CD4-positive, alpha-beta memory T cell (primary cell): Measurements from ENCODE around the gene SH3GL3. TPM values are rescaled to one million over a fixed set of nuclear protein-coding genes. Genes with fewer than 3 reads are reported as not detected.

Source experiments
- CTCF ChIA-PET: fragments of 350-600 bp; sonication (Branson Sonifier 250); formaldehyde crosslinking; loops from one replicate; lab custom pipeline; 2021; ENCODE audit warnings: inconsistent platforms; ENCODE audit not compliant: partially characterized antibody; lab: Charles Lee
- POLR2A ChIA-PET: fragments of 350-600 bp; sonication (Branson Sonifier 250); formaldehyde crosslinking; loops from one replicate; lab custom pipeline; 2021; ENCODE audit not compliant: partially characterized antibody; lab: Charles Lee
- DNase-seq, 5 donors: peaks; one replicate each; pipeline versions ENCODE4 v3.0.0 to v3.0.0-alpha.2; 2020 to 2022; ENCODE audit warnings: mixed read lengths in 1 of 5
- H3K27ac ChIP-seq: one replicate; pipeline ENCODE4 v1.7.0; 2013; ENCODE audit warnings: low read depth, low read length
- H3K27me3 ChIP-seq: 2 replicates; pipeline ENCODE4 v1.7.0; 2013; ENCODE audit warnings: mild to moderate bottlenecking, low read length, moderate library complexity; ENCODE audit not compliant: insufficient read depth
- H3K36me3 ChIP-seq: 2 replicates; pipeline ENCODE4 v1.7.0; 2013; ENCODE audit warnings: mild to moderate bottlenecking, low read length, moderate library complexity; ENCODE audit not compliant: insufficient read depth
- H3K4me1 ChIP-seq: 2 replicates; pipeline ENCODE4 v1.7.0; 2013; ENCODE audit warnings: mild to moderate bottlenecking, low read length, moderate library complexity; ENCODE audit not compliant: insufficient read depth
- H3K4me3 ChIP-seq, 2 donors: one replicate each; pipeline ENCODE4 v1.7.0; 2013; ENCODE audit warnings: low read length in 2 of 2, mild to moderate bottlenecking in 1 of 2
- H3K9me3 ChIP-seq, 2 donors: one replicate each; pipeline ENCODE4 v1.7.0; 2013; ENCODE audit warnings: low read length in 2 of 2, control low read depth in 1 of 2; ENCODE audit not compliant: control insufficient read depth in 1 of 2
- H3K27ac Mint-ChIP-seq, 7 donors: one replicate each; pipeline ENCODE4 v1.8.0; 2020 to 2021; ENCODE audit warnings: mixed read lengths in 7 of 7, mild to moderate bottlenecking in 6 of 7, inconsistent platforms in 3 of 7, moderate library complexity in 3 of 7
- H3K27me3 Mint-ChIP-seq, 2 donors: one replicate each; pipeline ENCODE4 v1.8.0; 2020 to 2021; ENCODE audit warnings: mixed read lengths in 2 of 2
- H3K36me3 Mint-ChIP-seq, 2 donors: one replicate each; pipeline ENCODE4 v1.8.0; 2020 to 2021; ENCODE audit warnings: mixed read lengths in 2 of 2, inconsistent platforms in 1 of 2, mild to moderate bottlenecking in 1 of 2
- H3K4me1 Mint-ChIP-seq, 4 donors: one replicate each; pipeline ENCODE4 v1.8.0; 2020 to 2021; ENCODE audit warnings: mixed read lengths in 4 of 4, mild to moderate bottlenecking in 1 of 4
- H3K4me3 Mint-ChIP-seq, 8 donors: one replicate each; pipeline ENCODE4 v1.8.0; 2020 to 2021; ENCODE audit warnings: mixed read lengths in 8 of 8, mild to moderate bottlenecking in 7 of 8, moderate library complexity in 6 of 8, inconsistent platforms in 3 of 8
- H3K9me3 Mint-ChIP-seq, 8 donors: one replicate each; pipeline ENCODE4 v1.8.0; 2020 to 2021; ENCODE audit warnings: mixed read lengths in 8 of 8, mild to moderate bottlenecking in 5 of 8, inconsistent platforms in 3 of 8, moderate library complexity in 1 of 8
- intact Hi-C: fragments of 100-400 bp; cut with micrococcal nuclease; formaldehyde crosslinking; loops from one replicate; pipeline ENCODE4 v1.15.1; 2023
- polyA plus RNA-seq, 2 donors: library from polyadenylated mRNA; unstranded; fragments of 300-500 nt; fragmentation: Illumina TruSeq; gene quantifications; one replicate each; pipeline ENCODE4 v1.2.3, GENCODE V29; 2021
- total RNA-seq, 2 experiments: library from RNA; stranded (reverse); gene quantifications; one replicate each; pipeline ENCODE4 v1.2.3, GENCODE V29; 2021

Gene SH3GL3
- total and polyA plus RNA-seq, 4 experiments from 2014 or later, result 0.34 TPM; not detected in 3

DNA sequence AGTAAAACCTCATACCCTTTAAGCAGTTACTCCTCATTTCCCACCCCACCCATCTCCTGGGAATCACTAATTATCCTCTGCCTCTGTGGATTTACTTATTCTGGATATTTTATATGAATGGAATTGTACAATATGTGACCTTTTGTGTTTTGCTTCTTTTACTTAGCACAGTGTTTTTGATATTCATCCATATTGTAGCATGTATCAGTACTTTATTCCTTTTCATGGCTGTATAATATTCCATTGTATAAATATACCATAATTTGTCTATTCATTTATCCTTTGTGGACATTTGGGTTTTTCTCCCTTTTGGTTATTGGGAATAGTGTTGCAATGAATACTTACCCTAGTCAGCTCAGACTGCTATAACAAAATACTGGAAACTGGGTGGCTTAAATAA, 39.2 kb downstream of the SH3GL3 start:
- Histone ChIP-seq H3K36me3 (no peaks in the 10 kb centered on the region), H3K4me1 (no peaks in the 10 kb centered on the region), H3K27me3 (no peaks in the 10 kb centered on the region), H3K9me3 (no peaks in the 10 kb centered on the region), H3K4me3 (no peak overlapping the region), H3K27ac (no peak overlapping the region)
- Mint-ChIP-seq H3K4me1 (no peaks in the 10 kb centered on the region), H3K27ac (no peak overlapping the region), H3K27me3 (peaks cover 2 to 5% of the 10 kb centered on the region in 2 donors), H3K36me3 (no peaks in the 10 kb centered on the region), H3K9me3 (peaks cover 0 to 11% (median 6%) of the 10 kb centered on the region in 8 donors), H3K4me3 (no peak overlapping the region)
- POLR2A ChIA-PET, result no interaction called here
- DNase-seq, result no peak
- CTCF ChIA-PET, result no interaction called here
- intact Hi-C loops, result no loop called here

DNA sequence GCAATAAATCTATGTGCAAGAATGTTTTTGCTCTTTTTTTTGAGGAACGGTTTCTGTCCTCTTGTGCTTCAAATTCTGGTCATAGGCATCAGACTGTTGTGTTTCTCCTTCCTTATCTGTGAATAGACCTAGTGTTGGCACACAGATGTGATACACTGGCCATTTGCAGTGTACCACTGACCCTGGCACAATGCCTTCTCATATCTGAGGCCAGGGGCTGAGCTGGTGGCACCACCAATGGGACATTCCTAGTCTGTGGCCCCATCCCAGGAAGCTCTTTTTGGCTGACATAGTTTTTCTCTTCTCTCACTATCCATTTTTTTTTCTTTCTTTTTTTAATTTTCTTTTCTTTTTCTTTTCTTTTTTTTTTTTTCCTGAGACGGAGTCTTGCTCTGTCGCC, 40.4 kb downstream of the SH3GL3 start:
- Histone ChIP-seq H3K4me1 (no peaks in the 10 kb centered on the region), H3K27me3 (no peaks in the 10 kb centered on the region), H3K27ac (no peak overlapping the region), H3K36me3 (no peaks in the 10 kb centered on the region), H3K9me3 (no peaks in the 10 kb centered on the region), H3K4me3 (no peak overlapping the region)
- Mint-ChIP-seq H3K27me3 (peaks cover 2 to 5% of the 10 kb centered on the region in 2 donors), H3K4me3 (no peak overlapping the region), H3K36me3 (no peaks in the 10 kb centered on the region), H3K27ac (no peak overlapping the region), H3K9me3 (peaks cover 0 to 11% (median 6%) of the 10 kb centered on the region in 8 donors), H3K4me1 (no peaks in the 10 kb centered on the region)
- ChIA-PET CTCF (no interaction called here), POLR2A (no interaction called here)
- intact Hi-C loops, result no loop called here
- DNase-seq, result no peak

DNA sequence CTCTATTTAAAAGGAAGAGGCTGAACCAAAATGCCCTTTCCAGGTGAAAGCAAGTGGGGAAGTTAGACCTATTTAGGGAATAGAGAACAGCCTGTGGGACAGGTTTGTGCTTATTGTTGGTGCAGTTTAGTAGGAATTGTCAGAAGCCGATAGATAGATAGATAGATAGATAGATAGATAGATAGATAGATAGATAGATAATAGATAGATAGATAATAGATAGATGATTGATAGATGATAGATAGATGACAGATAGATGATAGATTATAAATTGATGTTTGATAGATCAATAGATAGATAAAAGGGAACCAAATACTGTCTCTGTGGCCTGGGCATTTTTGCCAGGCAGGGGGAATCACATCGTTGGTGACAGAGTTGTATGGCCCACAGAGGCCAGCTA, 42.5 kb downstream of the SH3GL3 start:
- Histone ChIP-seq H3K4me1 (no peaks in the 10 kb centered on the region), H3K36me3 (no peaks in the 10 kb centered on the region), H3K9me3 (no peaks in the 10 kb centered on the region), H3K27me3 (no peaks in the 10 kb centered on the region), H3K4me3 (no peak overlapping the region), H3K27ac (no peak overlapping the region)
- ChIA-PET POLR2A (no interaction called here), CTCF (no interaction called here)
- no peak overlapping the region for H3K27ac Mint-ChIP-seq
- no peak for DNase-seq
- H3K9me3 Mint-ChIP-seq, result peaks cover 0 to 11% (median 5%) of the 10 kb centered on the region in 8 donors
- no peak overlapping the region for H3K4me3 Mint-ChIP-seq
- no peaks in the 10 kb centered on the region for H3K36me3 Mint-ChIP-seq
- intact Hi-C loops, result no loop called here
- H3K27me3 Mint-ChIP-seq, result peaks cover 2 to 5% of the 10 kb centered on the region in 2 donors
- H3K4me1 Mint-ChIP-seq, result no peaks in the 10 kb centered on the region

DNA sequence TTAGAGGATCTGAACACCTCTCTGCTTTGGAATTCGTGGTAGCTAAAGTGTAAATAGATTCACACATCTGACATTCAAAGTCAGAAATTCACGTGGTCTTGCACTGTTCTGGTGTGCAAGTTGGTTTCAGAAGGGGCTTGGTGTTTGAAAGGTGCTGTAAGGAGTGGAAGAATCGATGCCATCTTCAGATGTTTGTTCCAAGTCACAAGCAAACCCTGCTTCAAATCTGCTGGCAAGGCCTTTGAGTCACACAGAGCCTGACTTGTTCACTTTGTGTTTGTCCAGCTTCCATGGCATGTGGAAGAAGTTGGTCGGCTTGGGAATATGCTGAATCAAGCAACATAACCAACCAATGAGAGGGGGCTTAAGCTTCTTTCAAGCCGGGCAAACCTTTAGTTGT, 44.3 kb downstream of the SH3GL3 start:
- Mint-ChIP-seq H3K9me3 (peaks cover 0 to 11% (median 3%) of the 10 kb centered on the region in 8 donors), H3K27me3 (peaks cover 2 to 5% of the 10 kb centered on the region in 2 donors), H3K4me3 (no peak overlapping the region), H3K27ac (no peak overlapping the region), H3K36me3 (no peaks in the 10 kb centered on the region), H3K4me1 (no peaks in the 10 kb centered on the region)
- intact Hi-C loops, result no loop called here
- DNase-seq, result no peak
- no peaks in the 10 kb centered on the region for H3K4me1 ChIP-seq
- no peak overlapping the region for H3K4me3 ChIP-seq
- no peaks in the 10 kb centered on the region for H3K9me3 ChIP-seq
- ChIA-PET CTCF (no interaction called here), POLR2A (no interaction called here)
- no peaks in the 10 kb centered on the region for H3K36me3 ChIP-seq
- H3K27ac ChIP-seq, result no peak overlapping the region
- no peaks in the 10 kb centered on the region for H3K27me3 ChIP-seq

DNA sequence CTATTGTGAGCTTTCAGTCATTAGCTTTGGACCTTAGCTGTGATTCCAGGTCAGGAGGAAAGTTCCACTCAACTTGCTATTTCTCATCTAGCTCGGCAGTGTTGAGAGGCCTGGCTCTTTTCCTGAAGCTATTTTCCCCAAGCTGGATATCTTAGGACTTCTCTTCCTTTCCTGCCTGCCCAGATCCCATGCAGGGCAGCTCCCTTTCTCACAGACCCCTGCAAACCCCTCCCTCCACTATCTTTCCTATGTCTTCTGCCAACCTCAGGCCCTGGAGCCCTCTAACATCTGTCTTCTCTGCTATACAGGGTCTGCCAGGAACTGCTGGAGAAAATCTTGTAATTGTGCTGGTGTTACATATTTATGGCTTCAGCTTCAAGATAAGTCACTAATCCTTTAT, 49.6 kb downstream of the SH3GL3 start:
- ChIA-PET CTCF (no interaction called here), POLR2A (no interaction called here)
- Mint-ChIP-seq H3K27ac (no peak overlapping the region), H3K4me3 (no peak overlapping the region), H3K4me1 (no peaks in the 10 kb centered on the region), H3K9me3 (peaks cover 0 to 15% (median 9%) of the 10 kb centered on the region in 8 donors), H3K27me3 (no peaks in the 10 kb centered on the region), H3K36me3 (no peaks in the 10 kb centered on the region)
- no peak overlapping the region for H3K27ac ChIP-seq
- intact Hi-C loops, result no loop called here
- no peak for DNase-seq
- H3K9me3 ChIP-seq, result no peaks in the 10 kb centered on the region
- H3K36me3 ChIP-seq, result no peaks in the 10 kb centered on the region
- H3K27me3 ChIP-seq, result no peaks in the 10 kb centered on the region
- no peak overlapping the region for H3K4me3 ChIP-seq
- no peaks in the 10 kb centered on the region for H3K4me1 ChIP-seq

DNA sequence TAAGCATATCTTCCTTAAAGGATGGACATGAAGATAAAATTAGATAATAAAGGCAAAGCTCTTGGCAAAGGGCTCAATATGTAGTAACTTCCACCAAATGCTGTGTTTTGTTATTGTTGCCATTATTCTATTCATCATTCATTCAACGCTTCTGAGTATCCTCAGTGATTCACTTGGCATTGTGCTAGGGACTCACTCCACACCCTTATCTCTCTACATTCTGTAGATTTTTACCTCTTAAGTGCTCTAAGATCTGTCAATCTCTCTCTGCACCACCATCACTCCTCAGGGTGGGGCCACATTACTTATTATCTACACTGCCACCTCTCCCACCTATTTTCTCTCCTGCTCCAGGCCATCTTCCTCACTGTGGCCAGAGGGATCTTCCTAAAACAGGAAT, 51.2 kb downstream of the SH3GL3 start:
- H3K36me3 ChIP-seq, result no peaks in the 10 kb centered on the region
- Mint-ChIP-seq H3K4me3 (no peak overlapping the region), H3K4me1 (no peaks in the 10 kb centered on the region), H3K9me3 (peaks cover 0 to 15% (median 9%) of the 10 kb centered on the region in 8 donors), H3K27ac (no peak overlapping the region), H3K27me3 (no peaks in the 10 kb centered on the region), H3K36me3 (no peaks in the 10 kb centered on the region)
- H3K9me3 ChIP-seq, result no peaks in the 10 kb centered on the region
- H3K27me3 ChIP-seq, result no peaks in the 10 kb centered on the region
- no peak for DNase-seq
- ChIA-PET POLR2A (no interaction called here), CTCF (no interaction called here)
- no peaks in the 10 kb centered on the region for H3K4me1 ChIP-seq
- H3K4me3 ChIP-seq, result no peak overlapping the region
- H3K27ac ChIP-seq, result no peak overlapping the region
- intact Hi-C loops, result no loop called here

DNA sequence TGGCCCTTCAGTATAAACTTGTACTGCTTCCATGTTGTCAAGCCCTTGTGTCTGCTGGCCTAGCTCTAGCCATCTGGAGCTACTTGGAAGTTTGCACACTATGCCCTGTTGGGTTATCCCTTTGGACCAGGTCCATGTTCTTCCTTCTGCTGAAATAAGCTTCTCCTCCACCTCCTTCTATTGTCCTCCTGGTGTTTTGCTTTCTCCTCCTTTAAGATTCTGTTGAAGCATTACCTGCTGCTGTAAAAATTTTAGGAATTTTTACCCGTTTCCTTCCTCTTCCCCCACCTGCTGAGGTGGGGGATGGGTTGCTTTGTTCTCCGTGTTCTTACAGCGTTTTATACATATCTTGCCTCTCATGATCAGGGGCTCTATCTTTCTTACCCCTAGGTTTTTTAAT, 51.7 kb downstream of the SH3GL3 start:
- H3K9me3 Mint-ChIP-seq, result peaks cover 0 to 15% (median 9%) of the 10 kb centered on the region in 8 donors
- no peak for DNase-seq

DNA sequence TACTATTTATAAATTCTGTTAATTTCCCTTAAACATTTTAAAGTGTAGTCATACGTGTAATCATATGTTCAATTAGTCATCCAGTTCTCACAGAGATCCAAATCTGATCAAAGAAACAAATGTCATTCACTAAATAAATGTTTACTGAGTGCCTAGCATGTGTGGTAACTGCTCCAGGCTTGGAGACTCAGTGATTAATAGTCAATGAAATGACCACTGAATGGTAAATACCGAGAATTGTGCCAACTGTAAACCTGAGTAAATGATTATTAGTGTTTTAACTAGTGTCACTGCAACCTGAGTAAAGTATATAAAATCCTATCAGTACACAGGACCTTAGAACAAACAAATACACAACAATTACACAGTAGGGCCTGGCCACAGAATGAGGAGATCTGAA, 52.3 kb downstream of the SH3GL3 start:
- intact Hi-C loops, result no loop called here
- no peaks in the 10 kb centered on the region for H3K9me3 ChIP-seq
- Mint-ChIP-seq H3K9me3 (peaks cover 0 to 15% (median 9%) of the 10 kb centered on the region in 8 donors), H3K27me3 (no peaks in the 10 kb centered on the region), H3K27ac (no peak overlapping the region), H3K36me3 (no peaks in the 10 kb centered on the region), H3K4me1 (no peaks in the 10 kb centered on the region), H3K4me3 (no peak overlapping the region)
- no peak for DNase-seq
- CTCF ChIA-PET, result no interaction called here
- no peaks in the 10 kb centered on the region for H3K27me3 ChIP-seq
- H3K4me3 ChIP-seq, result no peak overlapping the region
- no peaks in the 10 kb centered on the region for H3K4me1 ChIP-seq
- no peaks in the 10 kb centered on the region for H3K36me3 ChIP-seq
- no peak overlapping the region for H3K27ac ChIP-seq
- POLR2A ChIA-PET, result no interaction called here

More for the DNA sequence above, 51.7 kb downstream of the SH3GL3 start:
- Mint-ChIP-seq H3K36me3 (no peaks in the 10 kb centered on the region), H3K4me3 (no peak overlapping the region), H3K27ac (no peak overlapping the region), H3K4me1 (no peaks in the 10 kb centered on the region), H3K27me3 (no peaks in the 10 kb centered on the region)
- no peaks in the 10 kb centered on the region for H3K4me1 ChIP-seq
- POLR2A ChIA-PET, result no interaction called here
- no peaks in the 10 kb centered on the region for H3K36me3 ChIP-seq
- no peaks in the 10 kb centered on the region for H3K27me3 ChIP-seq
- CTCF ChIA-PET, result no interaction called here
- H3K27ac ChIP-seq, result no peak overlapping the region
- H3K4me3 ChIP-seq, result no peak overlapping the region
- no peaks in the 10 kb centered on the region for H3K9me3 ChIP-seq
- intact Hi-C loops, result no loop called here
